K562 (cell line): Measurements from ENCODE around the gene CFAP141. TPM values are rescaled to one million over a fixed set of nuclear protein-coding genes. Genes with fewer than 3 reads are reported as not detected.

Source experiments
- NFRKB ChIP-seq: fragments of 450-650 bp; IDR thresholded peaks from 2 replicates; pipeline ENCODE4 v1.6.1; 2016; ENCODE audit warnings: low read depth
- PML ChIP-seq: IDR thresholded peaks from 2 replicates; pipeline ENCODE4 v1.6.1; 2012; ENCODE audit warnings: low read length, inconsistent platforms
- SP1 ChIP-seq: sonication (generic); formaldehyde crosslinking; IDR thresholded peaks from 2 replicates; pipeline ENCODE4 v1.8.1; 2022; ENCODE audit warnings: mild to moderate bottlenecking, missing genetic modification reagents
- ZNF384 ChIP-seq: IDR thresholded peaks from 2 replicates; pipeline ENCODE4 v1.6.1; 2012; ENCODE audit warnings: low read depth, low read length, improper control_type of control experiment
- polyA plus RNA-seq, 8 experiments: library from polyadenylated mRNA; depleted of rRNA in 4 of 8; stranded (reverse) in 5 of 8; unstranded in 3 of 8; fragments of >200 nt; fragmentation: Nextera tagmentation in 2 of 8; fragmentation: Illumina TruSeq in 1 of 8; extraction: Ambion mirVana in 2 of 8; extraction: Trizol in 1 of 8; gene quantifications; 2 replicates each; pipeline versions ENCODE4 v1.2.1 to v1.2.3, GENCODE V29; 2011 to 2014; ENCODE audit warnings: inconsistent platforms in 1 of 8, missing spikeins in 1 of 8
- total RNA-seq, 7 experiments: library from RNA; depleted of rRNA in 6 of 7; stranded (reverse); fragments of >200 nt in 6 of 7; fragmentation: Illumina TruSeq in 2 of 7; extraction: Trizol in 2 of 7; gene quantifications; 2 replicates each; pipeline versions ENCODE4 v1.2.1 to v1.2.3, GENCODE V29; 2011 to 2021; ENCODE audit warnings: low replicate concordance in 1 of 7
- TF ChIP-seq, protein P1 (sequence below): fragments of 450-650 bp; IDR thresholded peaks from 2 replicates; pipeline ENCODE4 v1.6.1; 2016; ENCODE audit warnings: low read depth
- TF ChIP-seq, protein P2 (sequence below), 2 experiments: fragments of 450-650 bp in 1 of 2; sonication (generic) in 1 of 2; formaldehyde crosslinking in 1 of 2; IDR thresholded peaks; 2 replicates each; pipeline versions ENCODE4 v1.7.1 to v1.9.0; 2016 to 2022; ENCODE audit warnings: inconsistent platforms in 1 of 2, mild to moderate bottlenecking in 1 of 2, missing genetic modification reagents in 1 of 2
- TF ChIP-seq, protein P3 (sequence below): sonication (generic); formaldehyde crosslinking; IDR thresholded peaks from 2 replicates; pipeline ENCODE4 v1.8.0; 2022; ENCODE audit warnings: mild to moderate bottlenecking, low read depth, missing genetic modification reagents

The CFAP141 gene
- total and polyA plus RNA-seq, 9 of the 15 experiments (the other 6 are each of a cell fraction or from before 2014, with no cell fraction given) = not detected

DNA sequence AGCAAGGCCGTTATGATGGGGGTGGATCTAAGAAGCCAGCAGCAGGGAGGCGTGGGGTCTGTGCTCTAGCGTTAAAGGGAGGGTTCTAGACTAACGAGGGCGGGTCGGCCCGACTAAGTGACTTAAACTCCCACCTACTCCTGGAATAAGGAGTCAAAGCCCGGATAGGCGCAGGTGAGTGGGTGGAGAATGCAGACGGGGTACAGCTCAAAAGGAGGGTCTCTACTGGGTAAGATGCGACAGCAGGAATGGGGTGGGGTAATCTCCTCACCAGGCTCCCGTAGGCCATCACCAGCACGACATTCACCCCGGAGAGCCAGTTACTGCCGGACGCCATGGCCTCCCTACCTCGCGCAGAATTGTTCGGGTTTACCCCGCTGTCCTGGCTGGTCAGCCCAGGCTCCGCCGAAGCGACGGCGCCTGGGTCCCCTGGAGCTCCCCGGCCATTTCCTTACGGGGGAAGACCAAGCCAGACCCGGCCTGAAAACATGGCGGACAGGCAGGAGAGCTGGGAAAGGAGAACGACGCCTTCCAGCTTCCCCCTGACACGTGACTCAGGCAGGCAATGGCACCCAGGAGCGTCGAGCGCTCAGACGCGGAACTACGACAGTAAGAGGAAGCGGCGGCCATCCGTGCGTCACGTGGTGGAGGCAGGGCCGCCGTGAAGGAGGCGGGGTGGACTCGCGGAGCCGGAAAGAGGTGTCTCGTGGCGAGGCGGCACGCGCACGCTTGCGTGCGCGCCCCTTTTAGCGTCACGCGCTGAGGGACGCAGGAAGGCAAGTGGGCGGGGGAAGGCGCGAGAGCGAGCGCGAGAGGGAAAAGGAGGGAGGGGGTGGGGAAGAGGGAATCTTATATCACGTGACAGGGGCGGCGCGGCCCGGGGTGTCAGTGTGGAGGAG is 14.2 kb upstream of the CFAP141 start, which contains the start of gene UBAP2L (continued):
- TF ChIP-seq, protein P1, sequence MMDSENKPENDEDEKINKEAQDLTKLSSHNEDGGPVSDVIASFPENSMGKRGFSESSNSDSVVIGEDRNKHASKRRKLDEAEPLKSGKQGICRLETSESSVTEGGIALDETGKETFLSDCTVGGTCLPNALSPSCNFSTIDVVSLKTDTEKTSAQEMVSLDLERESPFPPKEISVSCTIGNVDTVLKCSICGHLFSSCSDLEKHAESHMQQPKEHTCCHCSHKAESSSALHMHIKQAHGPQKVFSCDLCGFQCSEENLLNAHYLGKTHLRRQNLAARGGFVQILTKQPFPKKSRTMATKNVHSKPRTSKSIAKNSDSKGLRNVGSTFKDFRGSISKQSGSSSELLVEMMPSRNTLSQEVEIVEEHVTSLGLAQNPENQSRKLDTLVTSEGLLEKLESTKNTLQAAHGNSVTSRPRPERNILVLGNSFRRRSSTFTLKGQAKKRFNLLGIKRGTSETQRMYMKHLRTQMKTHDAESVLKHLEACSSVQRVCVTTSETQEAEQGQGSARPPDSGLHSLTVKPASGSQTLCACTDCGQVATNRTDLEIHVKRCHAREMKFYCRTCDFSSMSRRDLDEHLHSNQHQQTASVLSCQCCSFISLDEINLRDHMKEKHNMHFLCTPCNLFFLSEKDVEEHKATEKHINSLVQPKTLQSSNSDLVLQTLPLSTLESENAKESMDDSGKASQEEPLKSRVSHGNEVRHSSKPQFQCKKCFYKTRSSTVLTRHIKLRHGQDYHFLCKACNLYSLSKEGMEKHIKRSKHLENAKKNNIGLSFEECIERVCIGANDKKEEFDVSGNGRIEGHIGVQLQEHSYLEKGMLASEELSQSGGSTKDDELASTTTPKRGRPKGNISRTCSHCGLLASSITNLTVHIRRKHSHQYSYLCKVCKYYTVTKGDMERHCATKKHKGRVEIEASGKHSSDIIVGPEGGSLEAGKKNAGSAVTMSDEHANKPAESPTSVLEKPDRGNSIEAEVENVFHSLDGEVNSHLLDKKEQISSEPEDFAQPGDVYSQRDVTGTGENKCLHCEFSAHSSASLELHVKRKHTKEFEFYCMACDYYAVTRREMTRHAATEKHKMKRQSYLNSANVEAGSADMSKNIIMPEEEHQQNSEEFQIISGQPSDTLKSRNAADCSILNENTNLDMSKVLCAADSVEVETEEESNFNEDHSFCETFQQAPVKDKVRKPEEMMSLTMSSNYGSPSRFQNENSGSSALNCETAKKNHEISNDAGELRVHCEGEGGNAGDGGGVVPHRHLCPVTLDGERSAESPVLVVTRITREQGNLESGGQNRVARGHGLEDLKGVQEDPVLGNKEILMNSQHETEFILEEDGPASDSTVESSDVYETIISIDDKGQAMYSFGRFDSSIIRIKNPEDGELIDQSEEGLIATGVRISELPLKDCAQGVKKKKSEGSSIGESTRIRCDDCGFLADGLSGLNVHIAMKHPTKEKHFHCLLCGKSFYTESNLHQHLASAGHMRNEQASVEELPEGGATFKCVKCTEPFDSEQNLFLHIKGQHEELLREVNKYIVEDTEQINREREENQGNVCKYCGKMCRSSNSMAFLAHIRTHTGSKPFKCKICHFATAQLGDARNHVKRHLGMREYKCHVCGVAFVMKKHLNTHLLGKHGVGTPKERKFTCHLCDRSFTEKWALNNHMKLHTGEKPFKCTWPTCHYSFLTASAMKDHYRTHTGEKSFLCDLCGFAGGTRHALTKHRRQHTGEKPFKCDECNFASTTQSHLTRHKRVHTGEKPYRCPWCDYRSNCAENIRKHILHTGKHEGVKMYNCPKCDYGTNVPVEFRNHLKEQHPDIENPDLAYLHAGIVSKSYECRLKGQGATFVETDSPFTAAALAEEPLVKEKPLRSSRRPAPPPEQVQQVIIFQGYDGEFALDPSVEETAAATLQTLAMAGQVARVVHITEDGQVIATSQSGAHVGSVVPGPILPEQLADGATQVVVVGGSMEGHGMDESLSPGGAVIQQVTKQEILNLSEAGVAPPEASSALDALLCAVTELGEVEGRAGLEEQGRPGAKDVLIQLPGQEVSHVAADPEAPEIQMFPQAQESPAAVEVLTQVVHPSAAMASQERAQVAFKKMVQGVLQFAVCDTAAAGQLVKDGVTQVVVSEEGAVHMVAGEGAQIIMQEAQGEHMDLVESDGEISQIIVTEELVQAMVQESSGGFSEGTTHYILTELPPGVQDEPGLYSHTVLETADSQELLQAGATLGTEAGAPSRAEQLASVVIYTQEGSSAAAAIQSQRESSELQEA = peak; percentile 86
- peak; percentile 100 for TF ChIP-seq NFRKB
- TF ChIP-seq, protein P2, sequence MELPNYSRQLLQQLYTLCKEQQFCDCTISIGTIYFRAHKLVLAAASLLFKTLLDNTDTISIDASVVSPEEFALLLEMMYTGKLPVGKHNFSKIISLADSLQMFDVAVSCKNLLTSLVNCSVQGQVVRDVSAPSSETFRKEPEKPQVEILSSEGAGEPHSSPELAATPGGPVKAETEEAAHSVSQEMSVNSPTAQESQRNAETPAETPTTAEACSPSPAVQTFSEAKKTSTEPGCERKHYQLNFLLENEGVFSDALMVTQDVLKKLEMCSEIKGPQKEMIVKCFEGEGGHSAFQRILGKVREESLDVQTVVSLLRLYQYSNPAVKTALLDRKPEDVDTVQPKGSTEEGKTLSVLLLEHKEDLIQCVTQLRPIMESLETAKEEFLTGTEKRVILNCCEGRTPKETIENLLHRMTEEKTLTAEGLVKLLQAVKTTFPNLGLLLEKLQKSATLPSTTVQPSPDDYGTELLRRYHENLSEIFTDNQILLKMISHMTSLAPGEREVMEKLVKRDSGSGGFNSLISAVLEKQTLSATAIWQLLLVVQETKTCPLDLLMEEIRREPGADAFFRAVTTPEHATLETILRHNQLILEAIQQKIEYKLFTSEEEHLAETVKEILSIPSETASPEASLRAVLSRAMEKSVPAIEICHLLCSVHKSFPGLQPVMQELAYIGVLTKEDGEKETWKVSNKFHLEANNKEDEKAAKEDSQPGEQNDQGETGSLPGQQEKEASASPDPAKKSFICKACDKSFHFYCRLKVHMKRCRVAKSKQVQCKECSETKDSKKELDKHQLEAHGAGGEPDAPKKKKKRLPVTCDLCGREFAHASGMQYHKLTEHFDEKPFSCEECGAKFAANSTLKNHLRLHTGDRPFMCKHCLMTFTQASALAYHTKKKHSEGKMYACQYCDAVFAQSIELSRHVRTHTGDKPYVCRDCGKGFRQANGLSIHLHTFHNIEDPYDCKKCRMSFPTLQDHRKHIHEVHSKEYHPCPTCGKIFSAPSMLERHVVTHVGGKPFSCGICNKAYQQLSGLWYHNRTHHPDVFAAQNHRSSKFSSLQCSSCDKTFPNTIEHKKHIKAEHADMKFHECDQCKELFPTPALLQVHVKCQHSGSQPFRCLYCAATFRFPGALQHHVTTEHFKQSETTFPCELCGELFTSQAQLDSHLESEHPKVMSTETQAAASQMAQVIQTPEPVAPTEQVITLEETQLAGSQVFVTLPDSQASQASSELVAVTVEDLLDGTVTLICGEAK (IDR thresholded peaks at IDR 0.05) = peak; percentile 78
- TF ChIP-seq, protein P2 (CRISPR knock-in tag; IDR thresholded peaks at IDR 0.05) = no peak
- no peak for TF ChIP-seq ZNF384
- TF ChIP-seq SP1 = peak; percentile 75
- TF ChIP-seq PML = peak; percentile 53
- TF ChIP-seq, protein P3, sequence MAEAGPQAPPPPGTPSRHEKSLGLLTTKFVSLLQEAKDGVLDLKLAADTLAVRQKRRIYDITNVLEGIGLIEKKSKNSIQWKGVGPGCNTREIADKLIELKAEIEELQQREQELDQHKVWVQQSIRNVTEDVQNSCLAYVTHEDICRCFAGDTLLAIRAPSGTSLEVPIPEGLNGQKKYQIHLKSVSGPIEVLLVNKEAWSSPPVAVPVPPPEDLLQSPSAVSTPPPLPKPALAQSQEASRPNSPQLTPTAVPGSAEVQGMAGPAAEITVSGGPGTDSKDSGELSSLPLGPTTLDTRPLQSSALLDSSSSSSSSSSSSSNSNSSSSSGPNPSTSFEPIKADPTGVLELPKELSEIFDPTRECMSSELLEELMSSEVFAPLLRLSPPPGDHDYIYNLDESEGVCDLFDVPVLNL = no peak; the same call in 1 of the 2 replicates
